CD4-positive, alpha-beta T cell (primary cell): ENCODE measurements around the gene MRPS23. TPM values are rescaled to one million over a fixed set of nuclear protein-coding genes. Genes with fewer than 3 reads are reported as not detected.

Source experiments
- ATAC-seq: fragments of 200-7000 bp; cut with Tn5 transposase; one replicate; pipeline ENCODE4 v1.10.0; 2022; ENCODE audit warnings: mild to moderate bottlenecking; ENCODE audit not compliant: poor library complexity
- CTCF ChIA-PET: fragments of 350-600 bp; sonication (Branson Sonifier 250); formaldehyde crosslinking; loops from one replicate; lab custom pipeline; 2021; ENCODE audit warnings: antibody characterized with exemption, inconsistent platforms; lab: Charles Lee
- POLR2A ChIA-PET: fragments of 350-600 bp; sonication (Branson Sonifier 250); formaldehyde crosslinking; loops from one replicate; lab custom pipeline; 2021; ENCODE audit warnings: antibody characterized with exemption, inconsistent platforms; lab: Charles Lee
- DNase-seq, 14 experiments: peaks; one replicate each; pipeline ENCODE4 v3.0.0-alpha.2; 2013 to 2020; ENCODE audit warnings: mixed read lengths in 2 of 14
- H3K27ac ChIP-seq, 2 donors: one replicate each; pipeline versions ENCODE4 v1.5.1 to v1.7.0; 2013; ENCODE audit warnings: low read length in 2 of 2, low read depth in 1 of 2, mild to moderate bottlenecking in 1 of 2
- H3K27me3 ChIP-seq, 2 experiments: 1 replicate in 1 of 2; 2 replicates in 1 of 2; pipeline versions ENCODE4 v1.6.1 to v1.7.0; 2013; ENCODE audit warnings: low read length in 2 of 2, control low read depth in 1 of 2, mild to moderate bottlenecking in 1 of 2, moderate library complexity in 1 of 2; ENCODE audit not compliant: insufficient read depth in 2 of 2, control insufficient read depth in 1 of 2
- H3K36me3 ChIP-seq: one replicate; pipeline ENCODE4 v1.6.1; 2013; ENCODE audit warnings: low read length, control low read depth; ENCODE audit not compliant: insufficient read depth
- H3K4me1 ChIP-seq: one replicate; pipeline ENCODE4 v1.6.1; 2013; ENCODE audit warnings: low read length, control low read depth; ENCODE audit not compliant: insufficient read depth
- H3K4me3 ChIP-seq: one replicate; pipeline ENCODE4 v1.5.1; 2013; ENCODE audit warnings: mild to moderate bottlenecking, low read length, moderate library complexity
- H3K9me3 ChIP-seq, 2 experiments: 1 replicate in 1 of 2; 2 replicates in 1 of 2; pipeline versions ENCODE4 v1.6.1 to v1.7.0; 2013; ENCODE audit warnings: low read length in 2 of 2, mild to moderate bottlenecking in 2 of 2, control low read depth in 1 of 2, moderate library complexity in 1 of 2; ENCODE audit not compliant: control insufficient read depth in 1 of 2, insufficient read depth in 1 of 2
- H3K27ac Mint-ChIP-seq: one replicate; pipeline ENCODE4 v1.8.0; 2020; ENCODE audit warnings: mixed read lengths
- H3K27me3 Mint-ChIP-seq: one replicate; pipeline ENCODE4 v1.8.0; 2021; ENCODE audit warnings: mixed read lengths
- H3K36me3 Mint-ChIP-seq: one replicate; pipeline ENCODE4 v1.8.0; 2021; ENCODE audit warnings: low read depth, mixed read lengths
- H3K4me1 Mint-ChIP-seq: one replicate; pipeline ENCODE4 v1.8.0; 2021; ENCODE audit warnings: low read depth, mixed read lengths
- H3K4me3 Mint-ChIP-seq: one replicate; pipeline ENCODE4 v1.8.0; 2020; ENCODE audit warnings: mild to moderate bottlenecking, mixed read lengths
- H3K9me3 Mint-ChIP-seq: one replicate; pipeline ENCODE4 v1.8.0; 2020; ENCODE audit warnings: mixed read lengths
- intact Hi-C, 2 experiments: fragments of 100-400 bp; cut with DNase I in 1 of 2; cut with micrococcal nuclease in 1 of 2; formaldehyde crosslinking; loops; one replicate each; pipeline versions ENCODE4 v1.15.1 to v1.9.0; 2023 to 2025; cut with DNase I, micrococcal nuclease
- total RNA-seq, 174 experiments: library from RNA in 2 of 174; stranded (reverse) in 2 of 174; gene quantifications; one replicate each; pipeline ENCODE4 v1.2.3 and lab custom pipeline; 2021 to 2026
- TF ChIP-seq, protein P1 (sequence below): fragments of 200-600 bp; IDR thresholded peaks from one replicate; pipeline ENCODE4 v1.8.0; 2022; ENCODE audit warnings: antibody characterized with exemption, mild to moderate bottlenecking

Gene MRPS23
- total RNA-seq, 2 experiments from 2014 or later: 14.6 to 14.7 TPM

DNA sequence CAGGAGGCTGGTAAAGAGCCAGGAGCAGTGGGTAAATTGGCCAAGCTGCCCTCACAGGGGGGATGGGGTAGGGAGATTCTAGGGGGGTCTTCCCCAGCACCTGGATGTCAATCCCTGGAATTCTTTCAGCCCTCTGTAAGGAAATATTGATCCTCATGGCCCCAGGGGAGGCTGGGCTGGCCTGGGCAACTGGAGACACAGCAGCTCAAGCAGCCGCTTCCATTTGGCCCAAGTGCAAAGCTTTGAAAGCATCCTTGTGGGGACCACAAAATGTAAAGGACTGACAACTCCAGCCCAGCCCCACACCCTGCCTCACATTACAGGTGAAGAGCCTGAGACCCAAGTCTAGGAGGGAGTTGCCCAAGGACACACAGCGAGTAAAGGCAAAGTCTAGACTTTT lies 39.4 kb upstream of the MRPS23 start:
- Mint-ChIP-seq H3K27me3 (peaks cover 6% of the 10 kb centered on the region), H3K4me1 (peaks cover 6% of the 10 kb centered on the region), H3K9me3 (no peaks in the 10 kb centered on the region), H3K36me3 (no peaks in the 10 kb centered on the region), H3K27ac (no peak overlapping the region), H3K4me3 (no peak overlapping the region)
- Histone ChIP-seq H3K27ac (no peak overlapping the region), H3K4me3 (no peak overlapping the region), H3K9me3 (no peaks in the 10 kb centered on the region), H3K36me3 (no peaks in the 10 kb centered on the region), H3K4me1 (peaks cover 11% of the 10 kb centered on the region), H3K27me3 (peaks cover 0 to 2% of the 10 kb centered on the region in 2 experiments)
- DNase-seq (no peak), ATAC-seq (no peak)
- POLR2A ChIA-PET: no interaction called here
- CTCF ChIA-PET: no interaction called here
- intact Hi-C loops: no loop called here
- TF ChIP-seq, protein P1, sequence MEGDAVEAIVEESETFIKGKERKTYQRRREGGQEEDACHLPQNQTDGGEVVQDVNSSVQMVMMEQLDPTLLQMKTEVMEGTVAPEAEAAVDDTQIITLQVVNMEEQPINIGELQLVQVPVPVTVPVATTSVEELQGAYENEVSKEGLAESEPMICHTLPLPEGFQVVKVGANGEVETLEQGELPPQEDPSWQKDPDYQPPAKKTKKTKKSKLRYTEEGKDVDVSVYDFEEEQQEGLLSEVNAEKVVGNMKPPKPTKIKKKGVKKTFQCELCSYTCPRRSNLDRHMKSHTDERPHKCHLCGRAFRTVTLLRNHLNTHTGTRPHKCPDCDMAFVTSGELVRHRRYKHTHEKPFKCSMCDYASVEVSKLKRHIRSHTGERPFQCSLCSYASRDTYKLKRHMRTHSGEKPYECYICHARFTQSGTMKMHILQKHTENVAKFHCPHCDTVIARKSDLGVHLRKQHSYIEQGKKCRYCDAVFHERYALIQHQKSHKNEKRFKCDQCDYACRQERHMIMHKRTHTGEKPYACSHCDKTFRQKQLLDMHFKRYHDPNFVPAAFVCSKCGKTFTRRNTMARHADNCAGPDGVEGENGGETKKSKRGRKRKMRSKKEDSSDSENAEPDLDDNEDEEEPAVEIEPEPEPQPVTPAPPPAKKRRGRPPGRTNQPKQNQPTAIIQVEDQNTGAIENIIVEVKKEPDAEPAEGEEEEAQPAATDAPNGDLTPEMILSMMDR: no peak

- no peak overlapping the region for H3K27ac Mint-ChIP-seq
- peaks cover 6% of the 10 kb centered on the region for H3K27me3 Mint-ChIP-seq
- ATAC-seq (no peak), DNase-seq (no peak)
- H3K9me3 Mint-ChIP-seq: no peaks in the 10 kb centered on the region
- H3K36me3 ChIP-seq: no peaks in the 10 kb centered on the region
- peaks cover 11% of the 10 kb centered on the region for H3K4me1 ChIP-seq
- TF ChIP-seq, protein P1: no peak
- H3K27ac ChIP-seq: no peak overlapping the region
- H3K4me3 ChIP-seq: no peak overlapping the region
- peaks cover 0 to 2% of the 10 kb centered on the region in 2 experiments for H3K27me3 ChIP-seq
- POLR2A ChIA-PET: no interaction called here
- H3K36me3 Mint-ChIP-seq: no peaks in the 10 kb centered on the region
- CTCF ChIA-PET: no interaction called here
- H3K4me3 Mint-ChIP-seq: no peak overlapping the region
- no peaks in the 10 kb centered on the region for H3K9me3 ChIP-seq
- peaks cover 6% of the 10 kb centered on the region for H3K4me1 Mint-ChIP-seq
- intact Hi-C loops: no loop called here
These were observed 38.7 kb upstream of the MRPS23 start for GRCh38 chr17:57888311-57889216.

DNA sequence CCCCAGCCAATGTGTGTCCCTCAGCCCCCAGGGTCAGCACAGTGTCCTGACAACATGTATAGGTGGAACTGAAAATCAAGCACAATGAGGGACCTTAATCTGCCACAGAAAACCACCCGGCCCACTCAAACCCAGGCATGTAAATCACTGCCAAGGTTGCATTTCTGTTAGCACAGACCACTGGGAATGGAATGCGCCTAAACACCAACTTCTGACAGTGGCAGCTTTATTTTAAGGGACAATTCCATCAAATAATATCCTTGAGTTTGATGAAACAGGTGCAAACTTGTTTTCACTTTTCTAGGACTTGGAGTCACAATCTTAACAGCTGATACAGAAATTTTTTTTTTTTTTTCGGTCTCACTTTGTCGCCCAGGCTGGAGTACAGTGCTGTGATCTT lies 37.3 kb upstream of the MRPS23 start:
- TF ChIP-seq, protein P1: no peak
- no peaks in the 10 kb centered on the region for H3K9me3 Mint-ChIP-seq
- ChIA-PET POLR2A (no interaction called here), CTCF (interaction anchor here (0.7 kb wide), 1 partner anchor 447 kb away, joined by 6 read pairs; no protein-coding TSS in a partner anchor)
- H3K4me1 Mint-ChIP-seq: no peaks in the 10 kb centered on the region
- ATAC-seq (no peak), DNase-seq (no peak)
- H3K36me3 ChIP-seq: no peaks in the 10 kb centered on the region
- no peaks in the 10 kb centered on the region for H3K36me3 Mint-ChIP-seq
- H3K27ac Mint-ChIP-seq: no peak overlapping the region
- H3K27me3 Mint-ChIP-seq: peaks cover under 1% of the 10 kb centered on the region
- H3K27ac ChIP-seq: no peak overlapping the region
- H3K4me3 Mint-ChIP-seq: no peak overlapping the region
- no peaks in the 10 kb centered on the region for H3K9me3 ChIP-seq
- H3K4me3 ChIP-seq: no peak overlapping the region
- peaks cover 3% of the 10 kb centered on the region for H3K4me1 ChIP-seq
- intact Hi-C loops: no loop called here
- no peaks in the 10 kb centered on the region for H3K27me3 ChIP-seq
